HepG2 (cell line): ENCODE results near the gene SPSB1. TPM values are rescaled to one million over a fixed set of nuclear protein-coding genes. Genes with fewer than 3 reads are reported as not detected.

ENCODE experiments used
- ATAC-seq: fragments of 200-7000 bp; cut with Tn5 transposase; 3 replicates; pipeline ENCODE4 v1.9.1; 2020; ENCODE audit warnings: mild to moderate bottlenecking, moderate library complexity
- BruUV-seq: library from RNA; stranded (reverse); fragments of 400-500 nt; replicated peaks from 2 replicates; lab custom pipeline; 2021; lab: Mats Ljungman, UMichigan
- CTCF ChIA-PET: fragments of 300-600 bp; formaldehyde crosslinking; extraction: SDS; loops from one replicate; lab custom pipeline; 2021; ENCODE audit warnings: low total read pairs, inconsistent platforms, low intra/inter-chr PET ratio; lab: Yijun Ruan, JAX
- POLR2A ChIA-PET: fragments of 350-600 bp; sonication (Branson Sonifier 250); formaldehyde crosslinking; loops from one replicate; lab custom pipeline; 2020; ENCODE audit warnings: antibody characterized with exemption, inconsistent platforms; lab: Yijun Ruan, JAX
- DNase-seq: peaks from one replicate; pipeline ENCODE4 v3.0.0-alpha.2; 2015; ENCODE audit warnings: low spot score
- FAIRE-seq: peaks from 3 replicates; lab custom pipeline; 2011; peaks lifted over from hg19 to GRCh38; lab: Jason Lieb, UNC
- H2AFZ ChIP-seq: one replicate; pipeline ENCODE4 v1.6.1; 2011; ENCODE audit warnings: low read length, inconsistent platforms
- H3K27ac ChIP-seq: fragments of 300-600 bp; 3 replicates; pipeline ENCODE4 v1.8.0; 2011; ENCODE audit warnings: mixed run types, mild to moderate bottlenecking, mixed read lengths, low read length, inconsistent platforms; ENCODE audit not compliant: insufficient read depth; ENCODE audit errors: extremely low read length
- H3K27me3 ChIP-seq, 2 experiments: fragments of 200-600 bp in 1 of 2; 2 replicates in 1 of 2; 3 replicates in 1 of 2; pipeline versions ENCODE4 v1.6.0 to v1.8.0; 2011; ENCODE audit warnings: low read length in 2 of 2, mild to moderate bottlenecking in 2 of 2, moderate library complexity in 2 of 2, inconsistent platforms in 1 of 2; ENCODE audit not compliant: insufficient read depth in 2 of 2, control insufficient read depth in 1 of 2
- H3K36me3 ChIP-seq, 2 experiments: fragments of 200-600 bp in 1 of 2; replicated peaks in 1 of 2; 2 replicates in 1 of 2; 3 replicates in 1 of 2; pipeline versions ENCODE4 v1.5.1 to v1.8.0; 2011; ENCODE audit warnings: low read length in 2 of 2, inconsistent platforms in 1 of 2; ENCODE audit not compliant: insufficient read depth in 2 of 2, control insufficient read depth in 1 of 2
- H3K4me1 ChIP-seq: 2 replicates; pipeline ENCODE4 v1.5.1; 2012; ENCODE audit warnings: low read length, inconsistent platforms; ENCODE audit not compliant: insufficient read depth
- H3K4me2 ChIP-seq: 2 replicates; pipeline ENCODE4 v1.6.0; 2011; ENCODE audit warnings: low read depth, low read length, inconsistent platforms
- H3K4me3 ChIP-seq, 3 experiments: fragments of 200-600 bp in 1 of 3; sonication (generic), shearing (Covaris generic) in 1 of 3; replicated peaks in 1 of 3; 2 replicates each; pipeline ENCODE4 v1.5.1; 2011 to 2016; ENCODE audit warnings: low read length in 3 of 3, inconsistent platforms in 2 of 3, low read depth in 2 of 3, mild to moderate bottlenecking in 2 of 3, control low read depth in 1 of 3, mixed read lengths in 1 of 3; ENCODE audit not compliant: insufficient read depth in 1 of 3
- H3K79me2 ChIP-seq: one replicate; pipeline ENCODE4 v1.6.1; 2011; ENCODE audit warnings: low read length, inconsistent platforms; ENCODE audit not compliant: insufficient read depth
- H3K9ac ChIP-seq: 2 replicates; pipeline ENCODE4 v1.6.0; 2011; ENCODE audit warnings: mild to moderate bottlenecking, low read depth, low read length, inconsistent platforms; ENCODE audit not compliant: insufficient read depth
- H3K9me3 ChIP-seq: 2 replicates; pipeline ENCODE4 v1.5.1; 2012; ENCODE audit warnings: mild to moderate bottlenecking, low read length
- H4K20me1 ChIP-seq: 2 replicates; pipeline ENCODE4 v1.6.0; 2011; ENCODE audit warnings: inconsistent platforms, mild to moderate bottlenecking, low read length, moderate library complexity; ENCODE audit not compliant: insufficient read depth
- AGO2 ChIP-seq: fragments of 200-400 bp; formaldehyde crosslinking; optimal IDR thresholded peaks from 2 replicates; pipeline ENCODE3; 2017; ENCODE audit warnings: mild to moderate bottlenecking, low read depth, low read length, moderate library complexity
- HNRNPL ChIP-seq: fragments of 200-400 bp; formaldehyde crosslinking; IDR thresholded peaks from 2 replicates; pipeline ENCODE4 v1.6.1; 2017; ENCODE audit warnings: mild to moderate bottlenecking, low read depth, low read length
- HNRNPLL ChIP-seq: fragments of 200-400 bp; formaldehyde crosslinking; IDR thresholded peaks from 2 replicates; pipeline ENCODE4 v1.6.1; 2017; ENCODE audit warnings: mild to moderate bottlenecking, low read depth, low read length; ENCODE audit not compliant: poor library complexity, severe bottlenecking
- KDM5B ChIP-seq: sonication (generic); formaldehyde crosslinking; IDR thresholded peaks from 2 replicates; pipeline ENCODE4 v1.4.0; 2020; ENCODE audit warnings: missing genetic modification reagents, mild to moderate bottlenecking, borderline replicate concordance
- ZNF10 ChIP-seq: sonication (generic); formaldehyde crosslinking; IDR thresholded peaks from 2 replicates; pipeline ENCODE4 v1.4.0; 2020; ENCODE audit warnings: mild to moderate bottlenecking, low read depth, missing genetic modification reagents, borderline replicate concordance
- ZNF607 ChIP-seq: sonication (generic); formaldehyde crosslinking; IDR thresholded peaks from 2 replicates; pipeline ENCODE4 v1.5.1; 2020; ENCODE audit warnings: missing genetic modification reagents, mild to moderate bottlenecking, borderline replicate concordance
- WGBS: methylation state at CpG from one replicate; pipeline ENCODE4 v1.1.6; 2017; ENCODE audit warnings: low lambda C conversion rate; 5-methylcytosine and 5-hydroxymethylcytosine counted together
- in situ Hi-C: cut with HindIII; loops from 2 replicates; pipeline ENCODE4 v1.10.0; 2017; ENCODE audit warnings: low pct_unique_long_range_greater_than_20kb; ENCODE audit not compliant: extremely low pct_ligation_motif_present
- intact Hi-C: fragments of 100-400 bp; cut with micrococcal nuclease; formaldehyde crosslinking; loops from one replicate; pipeline ENCODE4 v1.10.0; 2022; ENCODE audit not compliant: unreplicated experiment
- polyA plus RNA-seq, 8 experiments: library from polyadenylated mRNA; depleted of rRNA in 3 of 8; stranded (reverse) in 7 of 8; unstranded in 1 of 8; fragments of >200 nt; fragmentation: Illumina TruSeq in 4 of 8; extraction: Trizol in 4 of 8; gene quantifications; 2 replicates each; pipeline versions ENCODE4 v1.2.1 to v1.2.3, GENCODE V29; 2011 to 2016; ENCODE audit warnings: low read depth in 4 of 8, missing spikeins in 1 of 8, mixed read lengths in 1 of 8; ENCODE audit not compliant: insufficient read depth in 1 of 8
- total RNA-seq, 5 experiments: library from RNA; depleted of rRNA; stranded (reverse); fragments of >200 nt; fragmentation: Illumina TruSeq; extraction: Trizol; gene quantifications; 2 replicates each; pipeline ENCODE4 v1.2.3, GENCODE V29; 2016; ENCODE audit warnings: low read depth in 1 of 5
- TF ChIP-seq, protein P1 (sequence below): sonication (generic); formaldehyde crosslinking; IDR thresholded peaks from 2 replicates; pipeline ENCODE4 v1.8.1; 2023; ENCODE audit warnings: mild to moderate bottlenecking, inconsistent platforms, moderate library complexity, missing genetic modification reagents, borderline replicate concordance

SPSB1 gene
- total and polyA plus RNA-seq, 2 of the 13 experiments (the other 11 are each of a cell fraction or from before 2014, with no cell fraction given): 5.0 to 8.0 TPM

DNA sequence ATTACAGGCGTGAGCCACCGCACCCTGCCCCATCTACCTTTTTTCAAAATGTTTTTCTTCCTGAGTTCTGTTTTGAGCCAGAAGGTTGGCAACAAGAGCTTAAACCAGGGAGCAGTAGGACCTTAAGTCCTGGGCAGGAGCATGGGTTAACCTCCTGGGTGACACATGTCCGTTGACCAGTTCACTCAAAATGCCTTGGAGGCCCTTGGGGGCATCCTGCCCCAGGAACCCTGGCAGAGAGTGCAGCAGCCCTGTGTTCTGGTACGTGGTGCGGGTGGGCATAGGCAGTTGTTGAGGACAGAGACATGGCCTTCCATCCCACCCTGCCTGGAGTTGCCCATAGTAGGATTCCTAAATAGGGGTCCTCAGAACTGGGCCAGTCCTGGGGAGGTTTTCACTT lies 46.5 kb upstream of the SPSB1 start (continued):
- TF ChIP-seq ZNF10 (CRISPR knock-in tag) (no peak), KDM5B (CRISPR knock-in tag) (no peak), HNRNPLL (no peak)
- TF ChIP-seq, protein P1, sequence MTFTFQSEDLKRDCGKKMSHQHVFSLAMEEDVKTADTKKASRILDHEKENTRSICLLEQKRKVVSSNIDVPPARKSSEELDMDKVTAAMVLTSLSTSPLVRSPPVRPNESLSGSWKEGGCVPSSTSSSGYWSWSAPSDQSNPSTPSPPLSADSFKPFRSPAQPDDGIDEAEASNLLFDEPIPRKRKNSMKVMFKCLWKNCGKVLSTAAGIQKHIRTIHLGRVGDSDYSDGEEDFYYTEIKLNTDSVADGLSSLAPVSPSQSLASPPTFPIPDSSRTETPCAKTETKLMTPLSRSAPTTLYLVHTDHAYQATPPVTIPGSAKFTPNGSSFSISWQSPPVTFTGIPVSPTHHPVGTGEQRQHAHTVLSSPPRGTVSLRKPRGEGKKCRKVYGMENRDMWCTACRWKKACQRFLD (CRISPR knock-in tag): no peak

DNA sequence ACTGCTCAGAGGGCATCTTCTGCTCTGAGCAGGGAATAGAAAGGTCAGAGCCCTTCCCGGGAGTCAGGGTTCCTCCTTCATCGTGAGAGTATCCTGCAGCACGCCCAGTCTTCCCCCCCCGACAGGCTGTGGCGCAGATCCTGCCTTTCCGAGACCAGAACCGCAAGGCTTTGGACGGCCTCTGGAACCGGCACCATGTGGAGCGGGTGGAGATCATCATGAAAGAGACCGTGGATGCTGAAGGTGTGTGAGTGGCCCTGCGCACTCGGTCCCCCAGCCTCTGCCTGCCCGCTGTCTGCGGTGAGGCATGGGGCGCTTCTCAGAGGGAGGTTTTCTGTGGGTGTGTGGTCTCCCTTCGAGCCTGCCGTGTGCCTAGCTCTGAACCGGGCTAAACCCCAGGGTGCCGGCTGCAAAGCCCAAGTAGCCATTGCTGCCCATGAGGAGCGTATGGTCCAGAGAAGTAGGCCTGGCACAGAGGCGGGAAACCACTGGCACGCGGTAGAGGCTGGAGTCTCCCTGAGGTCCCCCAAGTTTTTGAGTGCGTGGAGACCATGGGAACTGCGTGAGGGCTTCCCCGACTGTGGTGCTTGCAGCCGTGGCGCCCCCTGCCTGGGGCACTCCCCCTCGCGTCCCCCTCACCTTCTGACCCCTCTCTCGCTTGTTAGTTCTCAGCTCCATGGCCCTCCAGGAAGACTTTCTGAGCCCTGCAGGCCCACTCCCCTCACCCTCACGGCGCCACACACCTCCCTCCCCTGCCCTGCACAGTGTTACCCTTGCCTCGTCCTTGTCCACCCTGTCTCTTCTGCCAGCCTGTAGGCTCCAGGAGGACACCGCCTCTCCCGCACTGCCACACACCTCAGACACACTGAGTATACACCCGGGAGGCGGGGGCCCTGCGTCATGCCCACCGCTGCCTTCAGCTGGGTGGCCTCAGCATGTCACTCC lies 45.6 kb upstream of the SPSB1 start:
- ATAC-seq (no peak), FAIRE-seq (no peak), DNase-seq (no peak)
- no peak overlapping the region for H3K4me2 ChIP-seq
- no peak overlapping the region for H3K4me3 ChIP-seq
- TF ChIP-seq AGO2 (peak; percentile 24), HNRNPL (0 out of 2 replicates have a peak, but pooled peaks have one; percentile 24), ZNF607 (CRISPR knock-in tag) (no peak)
- ChIA-PET POLR2A (interaction anchor here (7.0 kb wide), 1 partner anchor 11 kb away, joined by 303 read pairs; the partner anchor contains the start of gene H6PD), CTCF (no interaction called here)
- H3K9me3 ChIP-seq: no peaks in the 10 kb centered on the region
- in situ Hi-C loops (loop anchor here (5.0 kb wide), 1 partner anchor 135 kb away; no protein-coding TSS in a partner anchor), intact Hi-C loops (no loop called here)
- peaks cover 69% of the 10 kb centered on the region for H3K4me1 ChIP-seq
- no peaks in the 10 kb centered on the region for H4K20me1 ChIP-seq
- H3K9ac ChIP-seq: no peak overlapping the region
- H3K79me2 ChIP-seq: peaks cover 4% of the 10 kb centered on the region
- no peak overlapping the region for H2AFZ ChIP-seq
- BruUV-seq: no TSS peak
- no peak overlapping the region for H3K27ac ChIP-seq
- 95% methylated on average over 38 of the region's 41 CpGs for WGBS
- no peaks in the 10 kb centered on the region for H3K27me3 ChIP-seq
- H3K36me3 ChIP-seq: no peaks in the 10 kb centered on the region
